Neural progenitor cell (in vitro differentiated cells): ENCODE data around the gene PLCH2.

Experiments
- CTCF ChIP-seq: fragments of 200-600 bp; sonication (generic); IDR thresholded peaks from 2 replicates; pipeline ENCODE4 v1.5.1; 2017; ENCODE audit warnings: antibody characterized with exemption, mild to moderate bottlenecking
- EZH2 ChIP-seq: fragments of 200-600 bp; sonication (generic); IDR thresholded peaks from 2 replicates; pipeline ENCODE4 v1.6.1; 2017; ENCODE audit warnings: antibody characterized with exemption, mild to moderate bottlenecking, moderate library complexity
- EZH2phosphoT487 ChIP-seq: fragments of 200-600 bp; sonication (generic); IDR thresholded peaks from 2 replicates; pipeline ENCODE4 v1.6.1; 2017; ENCODE audit warnings: antibody characterized with exemption

DNA sequence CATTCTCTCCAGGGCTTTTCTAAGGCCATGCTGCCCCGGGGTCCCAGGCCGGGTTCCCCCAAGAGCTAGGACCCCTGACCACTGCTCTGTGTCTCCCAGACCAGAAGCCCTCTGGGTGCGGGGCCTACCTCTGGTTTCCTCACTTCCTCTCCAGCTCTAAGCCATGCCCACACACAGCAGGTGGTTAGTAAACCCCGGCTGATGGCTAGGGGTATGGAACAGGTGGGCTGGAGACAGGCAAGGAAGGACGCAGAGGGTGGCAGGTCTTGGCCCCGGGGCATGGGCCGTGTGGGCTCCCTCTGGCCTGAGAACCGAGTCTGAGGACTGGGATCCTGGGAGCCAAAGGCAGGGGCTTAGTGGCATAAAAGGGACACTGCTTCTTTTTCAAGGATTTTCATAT, 15.9 kb upstream of the PLCH2 start:
- TF ChIP-seq CTCF (no peak), EZH2phosphoT487 (no peak), EZH2 (no peak)
